OCI-LY7 (cell line): ENCODE data around the gene SUN5. TPM values are rescaled to one million over a fixed set of nuclear protein-coding genes. Genes with fewer than 3 reads are reported as not detected.

Experiments
- BruUV-seq: library from RNA; stranded (reverse); fragments of 400-500 nt; replicated peaks from 2 replicates; lab custom pipeline; 2021; lab: Mats Ljungman, UMichigan
- CTCF ChIA-PET: fragments of 300-600 bp; sonication (Branson Sonifier 250); formaldehyde crosslinking; loops from one replicate; lab custom pipeline; 2022; ENCODE audit warnings: antibody characterized with exemption; ENCODE audit not compliant: unreplicated experiment; lab: Charles Lee
- POLR2A ChIA-PET: fragments of 300-600 bp; sonication (Branson Sonifier 250); formaldehyde crosslinking; loops from one replicate; lab custom pipeline; 2022; ENCODE audit warnings: antibody characterized with exemption; lab: Charles Lee
- DNase-seq: peaks from one replicate; pipeline ENCODE4 v3.0.0-alpha.2; 2015; ENCODE audit warnings: low spot score
- H2AFZ ChIP-seq: fragments of 200-600 bp; sonication (generic), shearing (Covaris generic); 2 replicates; pipeline ENCODE4 v1.6.1; 2014; ENCODE audit warnings: mild to moderate bottlenecking, antibody characterized with exemption, low read length, moderate library complexity
- H3K27ac ChIP-seq: fragments of 200-600 bp; sonication (generic); 2 replicates; pipeline ENCODE4 v1.5.1; 2014; ENCODE audit warnings: mixed run types, low read depth, mild to moderate bottlenecking, moderate library complexity, low read length, inconsistent platforms; ENCODE audit not compliant: poor library complexity, severe bottlenecking
- H3K36me3 ChIP-seq: fragments of 200-600 bp; sonication (generic); 2 replicates; pipeline ENCODE4 v1.6.1; 2014; ENCODE audit warnings: mild to moderate bottlenecking, antibody characterized with exemption, low read length, moderate library complexity, mixed read lengths; ENCODE audit not compliant: insufficient read depth
- H3K4me1 ChIP-seq: fragments of 200-600 bp; sonication (generic); 2 replicates; pipeline ENCODE4 v1.5.1; 2014; ENCODE audit warnings: mild to moderate bottlenecking, low read length; ENCODE audit not compliant: insufficient read depth, poor library complexity, severe bottlenecking
- H3K4me2 ChIP-seq: fragments of 200-600 bp; sonication (generic); 2 replicates; pipeline ENCODE4 v1.6.1; 2014; ENCODE audit warnings: mild to moderate bottlenecking, low read length
- H3K4me3 ChIP-seq: fragments of 200-600 bp; sonication (generic); 2 replicates; pipeline ENCODE4 v1.5.1; 2014; ENCODE audit warnings: mild to moderate bottlenecking, low read depth, low read length; ENCODE audit not compliant: poor library complexity, severe bottlenecking
- H3K79me2 ChIP-seq: fragments of 200-600 bp; sonication (generic); 2 replicates; pipeline ENCODE4 v1.6.1; 2016; ENCODE audit warnings: low read depth, mild to moderate bottlenecking, low read length, moderate library complexity, mixed read lengths; ENCODE audit not compliant: insufficient read depth
- H3K9me2 ChIP-seq: fragments of 200-600 bp; sonication (generic); 2 replicates; pipeline ENCODE4 v1.6.1; 2016; ENCODE audit warnings: mild to moderate bottlenecking, low read length, mixed read lengths; ENCODE audit not compliant: insufficient read depth
- H3K9me3 ChIP-seq: fragments of 200-600 bp; sonication (generic); 2 replicates; pipeline ENCODE4 v1.6.1; 2014; ENCODE audit warnings: mild to moderate bottlenecking, mixed run types, low read length, mixed read lengths
- H4K20me1 ChIP-seq: fragments of 200-600 bp; sonication (generic); 2 replicates; pipeline ENCODE4 v1.6.1; 2014; ENCODE audit warnings: mild to moderate bottlenecking, antibody characterized with exemption, low read length, moderate library complexity, mixed read lengths; ENCODE audit not compliant: insufficient read depth
- CTCF ChIP-seq: fragments of 200-600 bp; sonication (generic); conservative IDR thresholded peaks from 2 replicates; pipeline ENCODE4 v1.5.1; 2014; ENCODE audit warnings: mild to moderate bottlenecking, antibody characterized with exemption, low read length, moderate library complexity, mixed read lengths
- EZH2phosphoT487 ChIP-seq: fragments of 200-600 bp; sonication (generic); IDR thresholded peaks from 2 replicates; pipeline ENCODE4 v1.6.1; 2018; ENCODE audit warnings: low read depth, borderline replicate concordance, mild to moderate bottlenecking, mixed run types, antibody characterized with exemption, low read length, moderate library complexity, mixed read lengths
- intact Hi-C: fragments of 100-400 bp; cut with micrococcal nuclease; formaldehyde crosslinking; loops from one replicate; pipeline ENCODE4 v1.10.0; 2022; ENCODE audit not compliant: unreplicated experiment
- total RNA-seq, 2 experiments: library from RNA; depleted of rRNA in 1 of 2; stranded (reverse); fragments of >200 nt in 1 of 2; shearing (Covaris generic) in 1 of 2; gene quantifications; 2 replicates each; pipeline ENCODE4 v1.2.3, GENCODE V29; 2014 to 2022

Gene SUN5
- total RNA-seq, 2 experiments from 2014 or later: not detected

- ChIA-PET CTCF (interaction anchor here (0.6 kb wide), 1 partner anchor 194 kb away, joined by 3 read pairs; no protein-coding TSS in a partner anchor), POLR2A (no interaction called here)
- no TSS peak for BruUV-seq
- intact Hi-C loops: no loop called here
- H3K9me2 ChIP-seq: no peaks in the 10 kb centered on the region
- H3K27ac ChIP-seq: peak overlapping the region; percentile 64
- H2AFZ ChIP-seq: peak overlapping the region; percentile 89
- H3K36me3 ChIP-seq: no peaks in the 10 kb centered on the region
- peak; percentile 36 for DNase-seq
- H3K4me2 ChIP-seq: peak overlapping the region; percentile 56
- peaks cover 21% of the 10 kb centered on the region for H3K4me1 ChIP-seq
- TF ChIP-seq CTCF: no peak
- TF ChIP-seq EZH2phosphoT487: no peak
- no peaks in the 10 kb centered on the region for H4K20me1 ChIP-seq
- H3K4me3 ChIP-seq: peak overlapping the region; percentile 27
- no peaks in the 10 kb centered on the region for H3K79me2 ChIP-seq
- no peaks in the 10 kb centered on the region for H3K9me3 ChIP-seq
Measured at GRCh38 chr20:32971703-32972161, 32.5 kb downstream of the SUN5 start.

GRCh38 chr20:32970973-32971300, 33.3 kb downstream of the SUN5 start:
- H3K36me3 ChIP-seq: no peaks in the 10 kb centered on the region
- no peaks in the 10 kb centered on the region for H4K20me1 ChIP-seq
- H3K4me1 ChIP-seq: peaks cover 21% of the 10 kb centered on the region
- TF ChIP-seq EZH2phosphoT487 (no peak), CTCF (no peak)
- no peak overlapping the region for H3K27ac ChIP-seq
- ChIA-PET CTCF (no interaction called here), POLR2A (interaction anchor here (0.6 kb wide), 1 partner anchor 124 kb away, joined by 3 read pairs; no protein-coding TSS in a partner anchor)
- intact Hi-C loops: no loop called here
- H3K4me3 ChIP-seq: no peak overlapping the region
- H2AFZ ChIP-seq: peak overlapping the region; percentile 89; the same call in 1 of the 2 replicates
- BruUV-seq: no TSS peak
- no peaks in the 10 kb centered on the region for H3K9me3 ChIP-seq
- H3K4me2 ChIP-seq: no peak overlapping the region
- DNase-seq: no peak
- no peaks in the 10 kb centered on the region for H3K79me2 ChIP-seq
- no peaks in the 10 kb centered on the region for H3K9me2 ChIP-seq

GRCh38 chr20:32970115-32970972, 33.9 kb downstream of the SUN5 start:
- Histone ChIP-seq H3K79me2 (no peaks in the 10 kb centered on the region), H3K4me3 (no peak overlapping the region), H3K9me3 (no peaks in the 10 kb centered on the region), H3K4me2 (no peak overlapping the region), H2AFZ (no peak overlapping the region), H3K4me1 (peaks cover 21% of the 10 kb centered on the region), H4K20me1 (no peaks in the 10 kb centered on the region), H3K27ac (no peak overlapping the region), H3K36me3 (no peaks in the 10 kb centered on the region), H3K9me2 (no peaks in the 10 kb centered on the region)
- no TSS peak for BruUV-seq
- no peak for TF ChIP-seq CTCF
- TF ChIP-seq EZH2phosphoT487: no peak
- ChIA-PET POLR2A (interaction anchor here (0.6 kb wide), 1 partner anchor 125 kb away, joined by 3 read pairs; no protein-coding TSS in a partner anchor), CTCF (no interaction called here)
- intact Hi-C loops: no loop called here
- no peak for DNase-seq
